Measurements from ENCODE around the gene SLFNL1.

SLFNL1 gene

GRCh38 chr1:40984066-40984465 lies 37.5 kb downstream of the SLFNL1 start:
- FAIRE-seq = no peak
- TF ChIP-seq TAF1 (IDR thresholded peaks at IDR 0.05; ENCODE audit: borderline replicate concordance, low read depth, low read length) (no peak), POLR2AphosphoS5 (IDR thresholded peaks at IDR 0.05; ENCODE audit: low read depth, low read length) (no peak), POLR2A (IDR thresholded peaks at IDR 0.05; ENCODE audit: low read depth, low read length) (no peak)
- no peak for DNase-seq (ENCODE audit: insufficient read length)

GRCh38 chr1:40983286-40983685 lies 38.2 kb downstream of the SLFNL1 start:
- DNase-seq (ENCODE audit: insufficient read length) (no peak), FAIRE-seq (no peak)
- TF ChIP-seq POLR2A (IDR thresholded peaks at IDR 0.05; ENCODE audit: low read depth, low read length) = no peak

GRCh38 chr1:40982721-40983120 lies 38.8 kb downstream of the SLFNL1 start:
- FAIRE-seq (no peak), DNase-seq (ENCODE audit: insufficient read length) (no peak)
- TF ChIP-seq TAF1 (IDR thresholded peaks at IDR 0.05; ENCODE audit: borderline replicate concordance, low read depth, low read length) (no peak), POLR2AphosphoS5 (IDR thresholded peaks at IDR 0.05; ENCODE audit: low read depth, low read length) (no peak)

- no peak for TF ChIP-seq TAF1 (IDR thresholded peaks at IDR 0.05; ENCODE audit: borderline replicate concordance, low read depth, low read length)
- TF ChIP-seq POLR2A (IDR thresholded peaks at IDR 0.05; ENCODE audit: low read depth, low read length) = no peak
- no peak for TF ChIP-seq POLR2AphosphoS5 (IDR thresholded peaks at IDR 0.05; ENCODE audit: low read depth, low read length)
- DNase-seq (ENCODE audit: insufficient read length) (no peak), FAIRE-seq (no peak)
Measured at GRCh38 chr1:40981691-40982448, 39.7 kb downstream of the SLFNL1 start.

- TF ChIP-seq POLR2AphosphoS5 (IDR thresholded peaks at IDR 0.05; ENCODE audit: low read depth, low read length) (0 out of 2 replicates have a peak, but pooled peaks have one; percentile 7), TAF1 (IDR thresholded peaks at IDR 0.05; ENCODE audit: borderline replicate concordance, low read depth, low read length) (no peak), POLR2A (IDR thresholded peaks at IDR 0.05; ENCODE audit: low read depth, low read length) (peak; percentile 52; the same call in 1 of the 2 replicates)
- DNase-seq (ENCODE audit: insufficient read length) (peak; percentile 27), FAIRE-seq (peak; percentile 5)
Measured at GRCh38 chr1:40980453-40981121, 40.9 kb downstream of the SLFNL1 start.

- DNase-seq (ENCODE audit: insufficient read length) (no peak), FAIRE-seq (no peak)
- TF ChIP-seq POLR2AphosphoS5 (IDR thresholded peaks at IDR 0.05; ENCODE audit: low read depth, low read length) (peak; percentile 35; the same call in 1 of the 2 replicates), TAF1 (IDR thresholded peaks at IDR 0.05; ENCODE audit: borderline replicate concordance, low read depth, low read length) (no peak), POLR2A (IDR thresholded peaks at IDR 0.05; ENCODE audit: low read depth, low read length) (no peak)
Measured at GRCh38 chr1:40980068-40980452, 41.5 kb downstream of the SLFNL1 start.

- TF ChIP-seq TAF1 (IDR thresholded peaks at IDR 0.05; ENCODE audit: borderline replicate concordance, low read depth, low read length) (peak; percentile 45), POLR2A (IDR thresholded peaks at IDR 0.05; ENCODE audit: low read depth, low read length) (peak; percentile 86), POLR2AphosphoS5 (IDR thresholded peaks at IDR 0.05; ENCODE audit: low read depth, low read length) (peak; percentile 79)
Measured at GRCh38 chr1:40979241-40980067, 42.1 kb downstream of the SLFNL1 start, which contains the start of gene CTPS1. TSS of gene CTPS1 (plus strand) at chr1:40979696. CDS start at chr1:40983291, 3,595 bp downstream.

GRCh38 chr1:40978886-40979240 lies 42.7 kb downstream of the SLFNL1 start:
- FAIRE-seq (peak; percentile 30), DNase-seq (ENCODE audit: insufficient read length) (no peak)
- TF ChIP-seq POLR2AphosphoS5 (IDR thresholded peaks at IDR 0.05; ENCODE audit: low read depth, low read length) = no peak
- TF ChIP-seq POLR2A (IDR thresholded peaks at IDR 0.05; ENCODE audit: low read depth, low read length) = no peak
- TF ChIP-seq TAF1 (IDR thresholded peaks at IDR 0.05; ENCODE audit: borderline replicate concordance, low read depth, low read length) = no peak

More at GRCh38 chr1:40979241-40980067, 42.1 kb downstream of the SLFNL1 start, which contains the start of gene CTPS1:
- DNase-seq (ENCODE audit: insufficient read length) (peak; percentile 96), FAIRE-seq (peak; percentile 96)

GRCh38 chr1:40977716-40978115 lies 43.8 kb downstream of the SLFNL1 start:
- FAIRE-seq (no peak), DNase-seq (ENCODE audit: insufficient read length) (no peak)
- TF ChIP-seq POLR2AphosphoS5 (IDR thresholded peaks at IDR 0.05; ENCODE audit: low read depth, low read length) (no peak), TAF1 (IDR thresholded peaks at IDR 0.05; ENCODE audit: borderline replicate concordance, low read depth, low read length) (no peak), POLR2A (IDR thresholded peaks at IDR 0.05; ENCODE audit: low read depth, low read length) (no peak)

- FAIRE-seq = no peak
- no peak for DNase-seq (ENCODE audit: insufficient read length)
- TF ChIP-seq TAF1 (IDR thresholded peaks at IDR 0.05; ENCODE audit: borderline replicate concordance, low read depth, low read length) = no peak
- no peak for TF ChIP-seq POLR2AphosphoS5 (IDR thresholded peaks at IDR 0.05; ENCODE audit: low read depth, low read length)
- no peak for TF ChIP-seq POLR2A (IDR thresholded peaks at IDR 0.05; ENCODE audit: low read depth, low read length)
Measured at GRCh38 chr1:40976952-40977690, 44.4 kb downstream of the SLFNL1 start.

- FAIRE-seq (no peak), DNase-seq (ENCODE audit: insufficient read length) (no peak)
- TF ChIP-seq POLR2A (IDR thresholded peaks at IDR 0.05; ENCODE audit: low read depth, low read length) = no peak
- TF ChIP-seq TAF1 (IDR thresholded peaks at IDR 0.05; ENCODE audit: borderline replicate concordance, low read depth, low read length) = no peak
- TF ChIP-seq POLR2AphosphoS5 (IDR thresholded peaks at IDR 0.05; ENCODE audit: low read depth, low read length) = no peak
Measured at GRCh38 chr1:40974945-40975344, 46.6 kb downstream of the SLFNL1 start.
